WERI-Rb-1 (cell line): ENCODE measurements around the gene DMD.

Experiments
- DNase-seq: peaks from one replicate; pipeline ENCODE4 v3.0.0-alpha.2; 2020
- H3K27ac ChIP-seq: fragments of 250-450 bp; sonication (Bioruptor Pico); 2 replicates; pipeline ENCODE4 v1.5.1; 2020; ENCODE audit warnings: mild to moderate bottlenecking, moderate library complexity
- H3K27me3 ChIP-seq: fragments of 250-450 bp; sonication (Bioruptor Pico); 2 replicates; pipeline ENCODE4 v1.5.1; 2021; ENCODE audit warnings: mild to moderate bottlenecking, low read depth, moderate library complexity; ENCODE audit not compliant: insufficient read depth, severe bottlenecking
- H3K36me3 ChIP-seq: fragments of 250-450 bp; sonication (Bioruptor Pico); 2 replicates; pipeline ENCODE4 v1.5.1; 2020; ENCODE audit warnings: mild to moderate bottlenecking, moderate library complexity
- H3K4me3 ChIP-seq: 2 replicates; pipeline ENCODE4 v1.5.1; 2011; ENCODE audit warnings: low read depth, mild to moderate bottlenecking, control low read depth, low read length
- H3K9me3 ChIP-seq: fragments of 250-450 bp; sonication (Bioruptor Pico); 2 replicates; pipeline ENCODE4 v1.5.1; 2021; ENCODE audit warnings: mild to moderate bottlenecking, moderate library complexity; ENCODE audit not compliant: severe bottlenecking
- CTCF ChIP-seq: IDR thresholded peaks from 2 replicates; pipeline ENCODE4 v1.5.1; 2011; ENCODE audit warnings: low read depth, mild to moderate bottlenecking, control low read depth, inconsistent platforms, low read length

DMD gene

GRCh38 chrX:32618154-32618553 is 593.2 kb downstream of the DMD start:
- Histone ChIP-seq H3K9me3 (peaks cover 3% of the 10 kb centered on the region), H3K36me3 (no peaks in the 10 kb centered on the region), H3K27me3 (no peaks in the 10 kb centered on the region), H3K27ac (no peak overlapping the region), H3K4me3 (no peak overlapping the region)
- no peak for DNase-seq
- TF ChIP-seq CTCF: no peak

GRCh38 chrX:32614707-32615106 is 596.6 kb downstream of the DMD start:
- Histone ChIP-seq H3K36me3 (no peaks in the 10 kb centered on the region), H3K27me3 (no peaks in the 10 kb centered on the region)

GRCh38 chrX:32599156-32599555 is 612.2 kb downstream of the DMD start:
- Histone ChIP-seq H3K36me3 (no peaks in the 10 kb centered on the region), H3K9me3 (no peaks in the 10 kb centered on the region), H3K27me3 (peaks cover 4% of the 10 kb centered on the region), H3K27ac (no peak overlapping the region), H3K4me3 (no peak overlapping the region)
- no peak for DNase-seq
- no peak for TF ChIP-seq CTCF

More at GRCh38 chrX:32614707-32615106, 596.6 kb downstream of the DMD start:
- no peak for DNase-seq
- Histone ChIP-seq H3K9me3 (peaks cover 3% of the 10 kb centered on the region), H3K27ac (no peak overlapping the region), H3K4me3 (no peak overlapping the region)
- TF ChIP-seq CTCF: no peak

- Histone ChIP-seq H3K27ac (no peak overlapping the region), H3K36me3 (no peaks in the 10 kb centered on the region), H3K9me3 (no peaks in the 10 kb centered on the region), H3K27me3 (peaks cover 4% of the 10 kb centered on the region), H3K4me3 (no peak overlapping the region)
- DNase-seq: no peak
- TF ChIP-seq CTCF: no peak
Observed at GRCh38 chrX:32598707-32599106, 612.6 kb downstream of the DMD start.

- TF ChIP-seq CTCF: no peak
- H3K4me3 ChIP-seq: no peak overlapping the region
- DNase-seq: no peak
- no peaks in the 10 kb centered on the region for H3K36me3 ChIP-seq
- no peaks in the 10 kb centered on the region for H3K9me3 ChIP-seq
- H3K27me3 ChIP-seq: peaks cover 4% of the 10 kb centered on the region
- H3K27ac ChIP-seq: no peak overlapping the region
Observed at GRCh38 chrX:32597777-32598176, 613.6 kb downstream of the DMD start.

- Histone ChIP-seq H3K36me3 (no peaks in the 10 kb centered on the region), H3K27me3 (no peaks in the 10 kb centered on the region), H3K4me3 (no peak overlapping the region), H3K27ac (no peak overlapping the region), H3K9me3 (peaks cover 4% of the 10 kb centered on the region)
- TF ChIP-seq CTCF: no peak
- DNase-seq: no peak
Observed at GRCh38 chrX:32592786-32593185, 618.6 kb downstream of the DMD start.
